Measurements from ENCODE around the gene DIAPH1. TPM values are rescaled to one million over a fixed set of nuclear protein-coding genes. Genes with fewer than 3 reads are reported as not detected.

DIAPH1 gene
- total RNA-seq, 2 experiments from 2014 or later: 225 to 227 TPM

GRCh38 chr5:141476132-141476911 lies 142.5 kb downstream of the DIAPH1 start:
- no peak for DNase-seq
- ChIA-PET POLR2A (interaction anchor here (1.6 kb wide), 1 partner anchor 9 kb away, joined by 4 read pairs; no protein-coding TSS in a partner anchor), CTCF (interaction anchor here (1.0 to 1.8 kb wide), 8 partner anchors 9 to 81 kb away, joined by 3 to 22 read pairs (median 4); partner anchors contain the start of gene PCDHGC4)
- peaks cover 50% of the 10 kb centered on the region for H3K27me3 Mint-ChIP-seq
- no peaks in the 10 kb centered on the region for H3K36me3 Mint-ChIP-seq
- peak overlapping the region; percentile 79 for H3K4me3 Mint-ChIP-seq
- H3K4me1 Mint-ChIP-seq (ENCODE audit: low read depth): peaks cover 20% of the 10 kb centered on the region
- H3K9me3 Mint-ChIP-seq: no peaks in the 10 kb centered on the region
- intact Hi-C loops (cut with micrococcal nuclease): loop anchor here (5.0 kb wide), 2 partner anchors 54 to 86 kb away; partner anchors contain the start of gene PCDHGA11
- H3K27ac Mint-ChIP-seq: no peak overlapping the region

- Mint-ChIP-seq H3K4me1 (ENCODE audit: low read depth) (peaks cover 20% of the 10 kb centered on the region), H3K27ac (no peak within 1 kb of the TSS), H3K27me3 (peaks cover 48% of the 10 kb centered on the region), H3K36me3 (no peaks in the 10 kb centered on the region), H3K9me3 (no peaks in the 10 kb centered on the region), H3K4me3 (peak within 1 kb of the TSS; percentile 79)
- ChIA-PET CTCF (interaction anchor here (0.9 to 1.8 kb wide), 11 partner anchors 9 to 82 kb away, joined by 3 to 22 read pairs (median 4); partner anchors contain the start of genes PCDHGA12 and PCDHGC4), POLR2A (interaction anchor here (1.6 kb wide), 1 partner anchor 10 kb away, joined by 4 read pairs; no protein-coding TSS in a partner anchor)
- intact Hi-C loops (cut with micrococcal nuclease): loop anchor here (1.0 to 5.0 kb wide), 3 partner anchors 37 to 87 kb away; partner anchors contain the start of gene PCDHGA11
- peak; percentile 72 for DNase-seq
Measured at GRCh38 chr5:141475625-141476131, 143.1 kb downstream of the DIAPH1 start, which contains the start of gene PCDHGC3. Gene PCDHGC3 (plus strand): TSS chr5:141475966. CDS start chr5:141476117, 151 bp downstream.

GRCh38 chr5:141465351-141465750 lies 153.4 kb downstream of the DIAPH1 start:
- no peak overlapping the region for H3K4me3 Mint-ChIP-seq
- no peaks in the 10 kb centered on the region for H3K4me1 Mint-ChIP-seq (ENCODE audit: low read depth)
- no peaks in the 10 kb centered on the region for H3K9me3 Mint-ChIP-seq
- peaks cover 15% of the 10 kb centered on the region for H3K27me3 Mint-ChIP-seq
- POLR2A ChIA-PET: no interaction called here
- H3K36me3 Mint-ChIP-seq: no peaks in the 10 kb centered on the region
- no peak overlapping the region for H3K27ac Mint-ChIP-seq
- intact Hi-C loops (cut with micrococcal nuclease): no loop called here
- CTCF ChIA-PET: no interaction called here
- DNase-seq: no peak

Other genes with a start within 250 kb of the DIAPH1 start
- gene PCDHGB3, start 248.8 kb downstream of the DIAPH1 start, total RNA-seq: under 1 TPM in 1 of 2 experiments, not detected in 1; 0.10 TPM
- under 1 TPM; 0.05 to 0.10 TPM for gene PCDHGA6, start 245.1 kb downstream of the DIAPH1 start, total RNA-seq
- gene PCDHGA7, start 236.3 kb downstream of the DIAPH1 start, total RNA-seq: under 1 TPM in 1 of 2 experiments, not detected in 1; 0.07 TPM
- gene PCDHGB4, start 231.3 kb downstream of the DIAPH1 start, total RNA-seq: under 1 TPM in 1 of 2 experiments, not detected in 1; 0.07 TPM
- gene PCDHGA8, start 226.4 kb downstream of the DIAPH1 start, total RNA-seq: not detected
- gene PCDHGB5, start 221.1 kb downstream of the DIAPH1 start, total RNA-seq: under 1 TPM; 0.12 to 0.15 TPM
- under 1 TPM in 1 of 2 experiments, not detected in 1; 0.10 TPM for gene PCDHGA9, start 216.2 kb downstream of the DIAPH1 start, total RNA-seq
- under 1 TPM in 1 of 2 experiments, not detected in 1; 0.07 TPM for gene PCDHGB6, start 211.0 kb downstream of the DIAPH1 start, total RNA-seq
- gene PCDHGA10, start 206.0 kb downstream of the DIAPH1 start, total RNA-seq: under 1 TPM; 0.07 to 0.10 TPM
- gene PCDHGB7, start 201.3 kb downstream of the DIAPH1 start, total RNA-seq: under 1 TPM in 1 of 2 experiments, not detected in 1; 0.07 TPM
- gene PCDHGA11, start 197.9 kb downstream of the DIAPH1 start, total RNA-seq: under 1 TPM in 1 of 2 experiments, not detected in 1; 0.05 TPM
- gene PCDHGA12, start 188.5 kb downstream of the DIAPH1 start, total RNA-seq: under 1 TPM in 1 of 2 experiments, not detected in 1; 0.07 TPM
- gene PCDHGC3, start 143.0 kb downstream of the DIAPH1 start, total RNA-seq: not detected
- not detected for gene PCDHGC4, start 134.0 kb downstream of the DIAPH1 start, total RNA-seq
- gene PCDHGC5, start 129.9 kb downstream of the DIAPH1 start, total RNA-seq: not detected
- gene HDAC3, start 17.8 kb upstream of the DIAPH1 start, total RNA-seq: 10 to 100 TPM; 65.2 to 71.5 TPM
- 10 to 100 TPM; 17.8 to 17.9 TPM for gene RELL2, start 18.0 kb upstream of the DIAPH1 start, total RNA-seq
- gene FCHSD1, start 32.4 kb upstream of the DIAPH1 start, total RNA-seq: 10 to 100 TPM; 40.1 to 46.0 TPM
- gene ARAP3, start 63.2 kb upstream of the DIAPH1 start, total RNA-seq: 1 to 10 TPM; 5.1 to 5.2 TPM